CMK (cell line): ENCODE results near the gene FOXD4L1.
"Not testable (repeated sequence)": the region's sequence is repeated elsewhere in the genome, so short reads cannot be mapped to it uniquely, and the experiment has no call there.

ENCODE experiments used
- DNase-seq: peaks from one replicate; pipeline ENCODE4 v3.0.0-alpha.2; 2010; ENCODE audit warnings: low read depth

The FOXD4L1 gene

GRCh38 chr2:113524986-113525385 is 26.5 kb downstream of the FOXD4L1 start:
- not testable (repeated sequence) for DNase-seq

GRCh38 chr2:113527350-113528045 is 29.0 kb downstream of the FOXD4L1 start:
- DNase-seq: not testable (repeated sequence)

- DNase-seq: not testable (repeated sequence)
These were observed 29.7 kb downstream of the FOXD4L1 start for GRCh38 chr2:113528126-113528525.

GRCh38 chr2:113528904-113529303 is 30.4 kb downstream of the FOXD4L1 start:
- not testable (repeated sequence) for DNase-seq

- not testable (repeated sequence) for DNase-seq
These were observed 34.5 kb downstream of the FOXD4L1 start for GRCh38 chr2:113532991-113533390.

- DNase-seq: not testable (repeated sequence)
These were observed 38.1 kb downstream of the FOXD4L1 start for GRCh38 chr2:113536573-113536972.

- DNase-seq: not testable (repeated sequence)
These were observed 42.4 kb downstream of the FOXD4L1 start for GRCh38 chr2:113540834-113541203.

GRCh38 chr2:113541204-113541975 is 42.9 kb downstream of the FOXD4L1 start:
- DNase-seq: not testable (repeated sequence)

GRCh38 chr2:113541976-113542485 is 43.6 kb downstream of the FOXD4L1 start:
- not testable (repeated sequence) for DNase-seq

GRCh38 chr2:113542529-113542928 is 44.1 kb downstream of the FOXD4L1 start:
- not testable (repeated sequence) for DNase-seq
